ENCODE results near the gene LRRC45.

Gene LRRC45

GRCh38 chr17:82063424-82064415 lies 40.6 kb downstream of the LRRC45 start:
- no peak for DNase-seq (ENCODE audit: low spot score)

GRCh38 chr17:82064433-82065192 lies 41.5 kb downstream of the LRRC45 start:
- peak; percentile 33 for DNase-seq (ENCODE audit: low spot score)

DNA sequence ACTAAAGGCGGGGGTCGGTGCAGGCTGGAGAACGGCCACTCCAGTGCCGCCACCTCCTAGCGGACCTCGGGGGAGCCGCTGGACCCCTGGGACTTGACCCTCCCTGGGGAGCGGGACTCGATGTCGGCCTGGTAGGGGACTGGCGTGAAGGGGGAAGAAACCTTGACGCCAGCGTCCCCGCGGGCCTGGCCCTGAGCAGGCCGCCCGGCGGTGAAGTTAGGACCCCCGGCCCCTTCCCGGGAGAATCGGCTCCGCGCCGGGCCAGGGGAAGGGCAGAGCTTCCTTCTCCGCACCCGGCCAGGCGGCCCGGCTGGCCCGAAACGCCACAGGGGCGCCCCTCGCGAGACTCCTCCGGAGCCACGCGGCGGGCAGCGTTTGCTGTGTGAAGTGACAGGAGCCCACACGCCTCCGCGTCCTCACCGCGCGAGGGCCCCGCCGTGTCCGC lies 42.1 kb downstream of the LRRC45 start:
- no peak for DNase-seq (ENCODE audit: low spot score)

DNA sequence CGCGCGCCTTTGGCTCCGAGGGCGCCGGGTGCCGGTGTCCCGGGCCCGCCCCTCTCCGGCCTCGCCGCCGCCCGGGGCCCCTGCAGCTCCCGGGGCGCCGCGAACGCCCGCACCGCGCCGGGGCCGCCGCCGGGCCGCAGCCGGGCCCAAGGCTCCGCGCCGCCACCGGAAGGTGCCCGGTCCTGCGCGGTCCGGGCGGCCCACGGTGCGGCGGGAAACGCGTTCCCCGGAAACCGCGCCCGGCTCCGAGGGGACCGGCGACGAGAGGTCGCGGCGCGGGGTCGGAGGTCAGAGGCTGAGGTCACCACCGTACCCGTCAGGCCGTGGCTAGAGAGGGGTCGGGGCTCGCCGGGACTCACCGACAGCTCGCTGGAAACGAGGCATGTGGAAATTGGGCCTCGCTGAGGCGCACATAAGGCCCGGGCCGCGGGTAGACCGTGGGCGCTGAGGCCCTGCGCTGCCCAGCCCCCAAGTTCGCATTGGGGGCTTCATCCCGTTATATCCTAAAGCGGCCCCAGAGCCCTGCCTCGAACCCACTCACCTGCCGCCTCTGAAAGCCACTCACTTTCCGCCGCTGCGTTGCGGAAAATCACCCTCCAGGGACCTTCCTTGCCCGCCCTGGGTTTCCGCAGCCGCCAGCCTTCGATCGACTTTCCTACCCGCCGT lies 42.7 kb downstream of the LRRC45 start, which contains the start of gene DUS1L:
Gene DUS1L, minus strand, starts transcription at position 167 of the 666 bp plus-strand sequence. CDS start 745 bp downstream, outside the sequence.
- peak; percentile 84 for DNase-seq (ENCODE audit: low spot score)

DNA sequence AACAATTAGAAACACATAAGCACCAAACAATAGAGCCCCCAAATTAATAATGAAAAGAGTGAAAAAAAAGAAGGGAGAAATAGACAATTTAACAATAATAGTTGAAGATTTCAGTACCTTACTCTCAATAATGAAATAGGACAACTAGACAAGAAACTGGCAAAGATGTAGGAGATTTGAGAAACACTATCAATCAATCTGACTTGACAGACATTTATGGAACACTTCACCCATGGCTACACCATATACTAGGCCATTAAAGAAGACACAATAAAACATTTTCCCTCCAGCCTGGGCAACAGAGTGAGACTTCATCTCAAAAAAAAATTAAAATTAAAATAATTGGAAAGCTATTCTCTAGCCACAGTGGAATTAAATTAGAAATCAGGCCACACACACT lies 47.5 kb downstream of the LRRC45 start:
- DNase-seq (ENCODE audit: low spot score), result no peak

GRCh38 chr17:82072827-82073226 lies 49.7 kb downstream of the LRRC45 start:
- no peak for DNase-seq (ENCODE audit: low spot score)

DNA sequence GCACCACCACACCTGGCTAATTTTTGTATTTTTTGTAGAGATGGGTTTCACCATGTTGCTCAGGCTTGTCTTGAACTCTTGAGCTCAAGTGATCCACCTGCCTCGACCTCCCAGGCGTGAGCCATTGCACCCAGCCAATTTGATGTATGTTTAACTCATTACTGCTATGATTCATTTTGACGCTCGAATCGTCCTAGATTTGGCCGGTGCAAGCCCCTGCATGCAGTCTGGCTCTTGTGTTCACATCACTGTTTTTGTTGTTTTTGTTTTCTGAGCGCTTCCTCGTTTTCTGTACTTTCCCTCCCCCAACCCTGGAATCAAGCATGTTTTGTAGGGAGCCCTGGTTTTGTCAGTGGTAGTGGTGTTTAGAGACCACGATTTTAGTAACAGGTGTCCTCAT lies 50.3 kb downstream of the LRRC45 start:
- no peak for DNase-seq (ENCODE audit: low spot score)

- DNase-seq (ENCODE audit: low spot score), result no peak
Observed at GRCh38 chr17:82076018-82076784, 53.1 kb downstream of the LRRC45 start.

GRCh38 chr17:82076785-82077591 lies 53.9 kb downstream of the LRRC45 start:
- DNase-seq (ENCODE audit: low spot score), result no peak

DNA sequence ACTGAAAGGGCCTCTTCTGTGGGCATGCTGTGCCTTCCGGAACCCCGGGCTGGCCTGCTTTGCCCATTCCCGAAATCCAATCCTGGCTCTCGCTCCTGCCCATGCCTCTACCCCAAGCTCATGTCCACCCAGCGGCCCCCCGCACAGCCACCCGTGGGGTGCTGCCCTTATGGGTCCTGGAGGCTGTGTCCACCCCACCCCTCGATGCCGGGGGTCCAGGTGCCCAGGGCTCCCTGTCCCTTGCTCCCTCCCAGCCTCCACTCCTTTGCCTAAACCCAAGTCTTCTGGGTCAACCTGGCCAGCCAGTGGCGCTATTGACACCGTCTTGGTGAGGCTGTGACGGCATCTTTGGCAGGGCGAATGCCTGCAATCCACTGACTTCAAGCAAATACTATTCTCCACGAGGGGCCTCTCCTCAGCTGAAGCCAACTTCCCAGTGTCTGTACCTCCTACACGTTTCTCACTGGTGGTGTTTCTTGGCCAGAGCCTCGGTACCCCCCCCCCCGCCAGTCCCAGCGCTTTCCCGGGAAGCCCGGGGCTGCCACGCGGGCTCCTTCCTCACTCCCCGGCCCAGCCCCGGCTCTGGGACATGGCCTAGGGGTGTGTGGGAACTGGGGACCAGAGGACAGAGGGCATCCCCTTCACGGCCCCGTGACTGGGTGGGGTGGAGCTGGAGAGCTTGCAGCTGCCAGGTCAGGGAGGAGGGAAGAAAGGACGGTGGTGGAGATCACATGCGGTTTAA lies 54.7 kb downstream of the LRRC45 start:
- DNase-seq (ENCODE audit: low spot score), result no peak

DNA sequence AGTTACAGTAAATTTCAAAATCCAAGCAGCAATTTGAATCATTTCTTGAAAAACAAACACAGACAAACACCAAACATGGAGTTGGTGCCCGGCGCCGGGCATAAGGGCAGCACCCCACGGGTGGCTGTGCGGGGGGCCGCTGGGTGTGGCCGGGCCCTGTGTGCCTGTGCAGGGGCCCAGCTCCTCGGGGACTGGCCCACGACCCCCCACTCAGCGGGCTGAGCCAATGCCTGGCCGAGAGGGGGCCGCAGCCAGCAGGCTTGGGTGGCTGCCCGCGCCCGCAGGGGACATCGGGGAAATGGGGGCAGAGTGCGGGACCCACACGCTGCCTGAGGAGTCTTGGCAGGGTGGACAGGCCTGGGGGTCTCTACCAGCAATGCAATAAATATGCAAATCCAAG lies 55.3 kb downstream of the LRRC45 start:
- no peak for DNase-seq (ENCODE audit: low spot score)

GRCh38 chr17:82079001-82079677 lies 56.0 kb downstream of the LRRC45 start:
- no peak for DNase-seq (ENCODE audit: low spot score)

DNA sequence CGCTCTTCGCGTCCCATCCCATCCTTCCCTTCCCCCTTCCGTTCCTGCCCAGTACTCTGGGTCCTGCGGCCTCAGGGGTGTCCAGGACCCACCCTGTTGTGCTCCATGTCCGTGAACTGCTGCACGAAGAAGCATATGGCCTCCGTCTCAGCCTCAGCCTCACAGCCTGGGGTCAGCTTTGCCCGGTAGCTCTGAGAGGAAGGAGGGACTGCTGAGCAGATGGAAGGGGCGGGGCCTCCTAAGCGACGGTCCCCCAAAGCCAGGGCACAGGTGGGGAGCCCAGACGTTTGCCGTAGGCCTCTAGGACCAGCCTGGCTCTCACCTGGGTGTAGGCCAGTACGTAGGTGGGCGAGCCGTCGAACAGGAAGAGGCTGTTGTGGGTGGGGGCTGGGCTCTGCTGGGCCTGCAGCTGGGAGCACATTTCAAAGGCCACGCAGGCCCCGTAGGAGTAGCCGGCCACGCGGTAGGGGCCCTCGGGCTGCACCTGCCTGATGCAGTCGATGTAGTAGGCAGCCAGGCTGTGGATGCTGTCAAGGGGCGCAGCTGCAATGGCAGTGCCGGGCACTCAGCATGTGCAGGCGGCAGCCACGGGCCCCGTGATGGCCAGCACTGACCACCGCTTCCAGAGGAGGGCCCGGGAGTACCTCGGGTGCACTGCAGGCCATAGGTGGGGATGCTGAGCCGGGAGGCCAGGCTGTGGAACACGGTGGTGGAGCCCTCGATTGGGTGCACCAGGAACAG lies 57.1 kb downstream of the LRRC45 start:
- no peak for DNase-seq (ENCODE audit: low spot score)
